K562 (cell line): ENCODE results near the gene PCED1B. TPM values are rescaled to one million over a fixed set of nuclear protein-coding genes. Genes with fewer than 3 reads are reported as not detected.

Experiments used
- ATAC-seq: fragments of 200-7000 bp; cut with Tn5 transposase; 3 replicates; pipeline ENCODE4 v1.9.1; 2020; ENCODE audit warnings: moderate library complexity
- BruUV-seq: library from RNA; stranded (reverse); fragments of 400-500 nt; replicated peaks from 2 replicates; lab custom pipeline; 2021; lab: Mats Ljungman, UMichigan
- CTCF ChIA-PET: fragments of 300-600 bp; formaldehyde crosslinking; extraction: SDS; loops from one replicate; lab custom pipeline; 2021; ENCODE audit warnings: low intra/inter-chr PET ratio; lab: Yijun Ruan, JAX
- POLR2A ChIA-PET: fragments of 300-600, 350-650 bp; sonication (Branson Sonifier 250); formaldehyde crosslinking; extraction: SDS; loops from one replicate; lab custom pipeline; 2021; ENCODE audit warnings: antibody characterized with exemption, inconsistent platforms; lab: Yijun Ruan, JAX
- DNase-seq, 4 experiments: peaks; one replicate each; pipeline versions ENCODE4 v3.0.0 to v3.0.0-alpha.2; 2011 to 2018; ENCODE audit warnings: low spot score in 3 of 4, mixed read lengths in 3 of 4; ENCODE audit errors: extremely low read depth in 1 of 4
- FAIRE-seq: peaks from 2 replicates; lab custom pipeline; 2011; peaks lifted over from hg19 to GRCh38; lab: Jason Lieb, UNC
- H2AFZ ChIP-seq: 2 replicates; pipeline ENCODE4 v1.6.0; 2011; ENCODE audit warnings: low read depth, low read length, control low read depth, inconsistent platforms
- H3K27ac ChIP-seq: fragments of 200-600 bp; 3 replicates; pipeline ENCODE4 v1.8.0; 2011; ENCODE audit warnings: low read depth, mild to moderate bottlenecking, control low read depth, inconsistent platforms, low read length, moderate library complexity, mixed read lengths; ENCODE audit errors: extremely low read depth
- H3K27me3 ChIP-seq, 2 experiments: fragments of 300-600 bp in 1 of 2; 2 replicates in 1 of 2; 3 replicates in 1 of 2; pipeline versions ENCODE4 v1.6.0 to v1.8.0; 2011; ENCODE audit warnings: inconsistent platforms in 2 of 2, low read length in 2 of 2, mild to moderate bottlenecking in 1 of 2, mixed read lengths in 1 of 2, moderate library complexity in 1 of 2; ENCODE audit not compliant: control insufficient read depth in 2 of 2, insufficient read depth in 2 of 2
- H3K36me3 ChIP-seq: fragments of 300-600 bp; 3 replicates; pipeline ENCODE4 v1.8.0; 2011; ENCODE audit warnings: mild to moderate bottlenecking, low read length, inconsistent platforms; ENCODE audit not compliant: control insufficient read depth, insufficient read depth
- H3K4me1 ChIP-seq, 2 experiments: fragments of 200-600 bp in 1 of 2; replicated peaks in 1 of 2; 2 replicates in 1 of 2; 3 replicates in 1 of 2; pipeline versions ENCODE4 v1.5.1 to v1.8.0; 2011; ENCODE audit warnings: inconsistent platforms in 2 of 2, low read length in 2 of 2, mild to moderate bottlenecking in 1 of 2, mixed read lengths in 1 of 2, moderate library complexity in 1 of 2; ENCODE audit not compliant: control insufficient read depth in 2 of 2, insufficient read depth in 2 of 2
- H3K4me2 ChIP-seq: 2 replicates; pipeline ENCODE4 v1.6.1; 2011; ENCODE audit warnings: low read length, control low read depth, inconsistent platforms, mixed read lengths; ENCODE audit not compliant: insufficient read depth
- H3K4me3 ChIP-seq: fragments of 200-600 bp; sonication (generic), shearing (Covaris generic); 2 replicates; pipeline ENCODE4 v1.5.1; 2016; ENCODE audit warnings: control low read depth, inconsistent platforms
- H3K79me2 ChIP-seq: fragments of 200-600 bp; 3 replicates; pipeline ENCODE4 v1.8.0; 2011; ENCODE audit warnings: low read length, inconsistent platforms; ENCODE audit not compliant: control insufficient read depth, insufficient read depth
- H3K9ac ChIP-seq, 2 experiments: 2 replicates each; pipeline versions ENCODE4 v1.6.0 to v1.6.1; 2011; ENCODE audit warnings: low read depth in 2 of 2, low read length in 2 of 2, control low read depth in 1 of 2, inconsistent platforms in 1 of 2, mild to moderate bottlenecking in 1 of 2, mixed read lengths in 1 of 2; ENCODE audit not compliant: insufficient read depth in 1 of 2
- H3K9me1 ChIP-seq: one replicate; pipeline ENCODE4 v1.6.0; 2011; ENCODE audit warnings: inconsistent platforms, mild to moderate bottlenecking, low read length, moderate library complexity; ENCODE audit not compliant: control insufficient read depth, insufficient read depth
- H3K9me3 ChIP-seq: replicated peaks from 2 replicates; pipeline ENCODE4 v1.5.1; 2011; ENCODE audit warnings: low read depth, low read length, inconsistent platforms; ENCODE audit not compliant: control insufficient read depth, insufficient read depth
- H4K20me1 ChIP-seq: replicated peaks from 2 replicates; pipeline ENCODE4 v1.6.1; 2011; ENCODE audit warnings: low read length, inconsistent platforms, mixed read lengths; ENCODE audit not compliant: control insufficient read depth, insufficient read depth
- FOXM1 ChIP-seq, 2 experiments: fragments of 450-650 bp in 1 of 2; sonication (generic) in 1 of 2; formaldehyde crosslinking in 1 of 2; IDR thresholded peaks; 2 replicates each; pipeline versions ENCODE4 v1.6.1 to v1.9.0; 2017 to 2022; ENCODE audit warnings: low read depth in 2 of 2, mild to moderate bottlenecking in 2 of 2, missing genetic modification reagents in 1 of 2, moderate library complexity in 1 of 2
- HNRNPL ChIP-seq: fragments of 200-400 bp; formaldehyde crosslinking; IDR thresholded peaks from 2 replicates; pipeline ENCODE4 v1.6.1; 2017; ENCODE audit warnings: low read depth, mild to moderate bottlenecking, low read length
- KAT2B ChIP-seq: IDR thresholded peaks from one replicate; pipeline ENCODE4 v1.6.1; 2012; ENCODE audit warnings: low read depth, mild to moderate bottlenecking, control low read depth, inconsistent platforms, low read length, moderate library complexity
- MCM5 ChIP-seq: fragments of 450-650 bp; IDR thresholded peaks from 2 replicates; pipeline ENCODE4 v1.6.1; 2016; ENCODE audit warnings: low read depth
- NCOA1 ChIP-seq: fragments of 450-650 bp; IDR thresholded peaks from 2 replicates; pipeline ENCODE4 v1.6.1; 2016; ENCODE audit warnings: low read depth
- POLR2G ChIP-seq: fragments of 200-400 bp; formaldehyde crosslinking; IDR thresholded peaks from 2 replicates; pipeline ENCODE4 v1.6.1; 2017; ENCODE audit warnings: low read depth, mild to moderate bottlenecking, antibody characterized with exemption, low read length, moderate library complexity
- SMC3 ChIP-seq: conservative IDR thresholded peaks from 2 replicates; pipeline ENCODE4 v1.6.1; 2011; ENCODE audit warnings: low read depth, low read length, improper control_type of control experiment; ENCODE audit not compliant: insufficient read depth
- SPI1 ChIP-seq: IDR thresholded peaks from 2 replicates; pipeline ENCODE4 v1.6.1; 2011; ENCODE audit warnings: low read depth, low read length, control low read depth, borderline replicate concordance
- ZNF778 ChIP-seq: fragments of 450-650 bp; formaldehyde crosslinking; IDR thresholded peaks from 2 replicates; pipeline ENCODE4 v1.4.0; 2020; ENCODE audit warnings: mild to moderate bottlenecking, moderate library complexity
- WGBS: fragments of 100-300 bp; shearing (Covaris generic); methylation state at CpG from one replicate; pipeline ENCODE4 v1.1.6; 2016; ENCODE audit warnings: low coverage, mixed read lengths; ENCODE audit not compliant: insufficient coverage; ENCODE audit errors: missing lambda C conversion rate; 5-methylcytosine and 5-hydroxymethylcytosine counted together
- in situ Hi-C: fragments of 300-500 bp; cut with MboI; formaldehyde crosslinking; loops from 4 replicates; pipeline ENCODE4 v1.15.0; 2018; ENCODE audit warnings: inconsistent platforms, mixed read lengths
- intact Hi-C: fragments of 100-400 bp; cut with micrococcal nuclease; formaldehyde crosslinking; loops from 2 replicates; pipeline ENCODE4 v1.14.2; 2022
- polyA plus RNA-seq, 8 experiments: library from polyadenylated mRNA; depleted of rRNA in 4 of 8; stranded (reverse) in 5 of 8; unstranded in 3 of 8; fragments of >200 nt; fragmentation: Nextera tagmentation in 2 of 8; fragmentation: Illumina TruSeq in 1 of 8; extraction: Ambion mirVana in 2 of 8; extraction: Trizol in 1 of 8; gene quantifications; 2 replicates each; pipeline versions ENCODE4 v1.2.1 to v1.2.3, GENCODE V29; 2011 to 2014; ENCODE audit warnings: inconsistent platforms in 1 of 8, missing spikeins in 1 of 8
- total RNA-seq, 7 experiments: library from RNA; depleted of rRNA in 6 of 7; stranded (reverse); fragments of >200 nt in 6 of 7; fragmentation: Illumina TruSeq in 2 of 7; extraction: Trizol in 2 of 7; gene quantifications; 2 replicates each; pipeline versions ENCODE4 v1.2.1 to v1.2.3, GENCODE V29; 2011 to 2021; ENCODE audit warnings: low replicate concordance in 1 of 7
- TF ChIP-seq, protein P1 (sequence below): sonication (generic); formaldehyde crosslinking; IDR thresholded peaks from 2 replicates; pipeline ENCODE4 v1.8.1; 2022; ENCODE audit warnings: missing genetic modification reagents
- TF ChIP-seq, protein P2 (sequence below): sonication (generic); IDR thresholded peaks from 2 replicates; pipeline ENCODE4 v1.6.1; 2016

PCED1B gene
- total and polyA plus RNA-seq, 9 of the 15 experiments (the other 6 are each of a cell fraction or from before 2014, with no cell fraction given), result 1.2 to 9.3 (median 2.5) TPM

GRCh38 chr12:47190905-47191304 is 111.5 kb downstream of the PCED1B start:
- H3K4me2 ChIP-seq, result no peak overlapping the region
- CTCF ChIA-PET, result no interaction called here
- TF ChIP-seq, protein P1, sequence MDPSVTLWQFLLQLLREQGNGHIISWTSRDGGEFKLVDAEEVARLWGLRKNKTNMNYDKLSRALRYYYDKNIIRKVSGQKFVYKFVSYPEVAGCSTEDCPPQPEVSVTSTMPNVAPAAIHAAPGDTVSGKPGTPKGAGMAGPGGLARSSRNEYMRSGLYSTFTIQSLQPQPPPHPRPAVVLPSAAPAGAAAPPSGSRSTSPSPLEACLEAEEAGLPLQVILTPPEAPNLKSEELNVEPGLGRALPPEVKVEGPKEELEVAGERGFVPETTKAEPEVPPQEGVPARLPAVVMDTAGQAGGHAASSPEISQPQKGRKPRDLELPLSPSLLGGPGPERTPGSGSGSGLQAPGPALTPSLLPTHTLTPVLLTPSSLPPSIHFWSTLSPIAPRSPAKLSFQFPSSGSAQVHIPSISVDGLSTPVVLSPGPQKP (CRISPR knock-in tag), result no peak
- TF ChIP-seq FOXM1 (IDR thresholded peaks at IDR 0.05; ENCODE audit: low read depth), result no peak
- TF ChIP-seq FOXM1 (CRISPR knock-in tag; IDR thresholded peaks at IDR 0.05; ENCODE audit: low read depth), result no peak
- no peak for TF ChIP-seq ZNF778
- no peak for TF ChIP-seq POLR2G
- TF ChIP-seq SPI1, result no peak
- TF ChIP-seq HNRNPL, result no peak
- TF ChIP-seq NCOA1, result no peak
- no peak for TF ChIP-seq SMC3
- TF ChIP-seq MCM5, result no peak
- TF ChIP-seq, protein P2, sequence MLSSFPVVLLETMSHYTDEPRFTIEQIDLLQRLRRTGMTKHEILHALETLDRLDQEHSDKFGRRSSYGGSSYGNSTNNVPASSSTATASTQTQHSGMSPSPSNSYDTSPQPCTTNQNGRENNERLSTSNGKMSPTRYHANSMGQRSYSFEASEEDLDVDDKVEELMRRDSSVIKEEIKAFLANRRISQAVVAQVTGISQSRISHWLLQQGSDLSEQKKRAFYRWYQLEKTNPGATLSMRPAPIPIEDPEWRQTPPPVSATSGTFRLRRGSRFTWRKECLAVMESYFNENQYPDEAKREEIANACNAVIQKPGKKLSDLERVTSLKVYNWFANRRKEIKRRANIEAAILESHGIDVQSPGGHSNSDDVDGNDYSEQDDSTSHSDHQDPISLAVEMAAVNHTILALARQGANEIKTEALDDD, result no peak
- no peak for TF ChIP-seq KAT2B
- TF ChIP-seq, all 486 proteins: peak for 0
- no peaks in the 10 kb centered on the region for H3K36me3 ChIP-seq
- H3K9me1 ChIP-seq, result no peaks in the 10 kb centered on the region
- no peaks in the 10 kb centered on the region for H3K27me3 ChIP-seq
- H3K9me3 ChIP-seq, result no peaks in the 10 kb centered on the region
- no peaks in the 10 kb centered on the region for H4K20me1 ChIP-seq
- no peak overlapping the region for H3K4me3 ChIP-seq
- no peaks in the 10 kb centered on the region for H3K79me2 ChIP-seq
- peaks cover 3 to 50% of the 10 kb centered on the region in 2 experiments; a peak in 4 of 5 replicates for H3K4me1 ChIP-seq
- DNase-seq (no peak), FAIRE-seq (no peak), ATAC-seq (no peak)
- no peak overlapping the region for H3K27ac ChIP-seq
- POLR2A ChIA-PET, result interaction anchor here (0.6 to 1.8 kb wide), 3 partner anchors 9 to 35 kb away, joined by 3 to 7 read pairs (median 3); no protein-coding TSS in a partner anchor
- H3K9ac ChIP-seq, result no peak overlapping the region
- no TSS peak for BruUV-seq
- 27% methylated on average over 3 of the region's 3 CpGs for WGBS
- 0 out of 2 replicates have a peak overlapping the region, but pooled peaks have one; percentile 9 for H2AFZ ChIP-seq
- in situ Hi-C loops, result no loop called here
- intact Hi-C loops, result loop anchor here (5.0 kb wide), 2 partner anchors 109 to 159 kb away; no protein-coding TSS in a partner anchor
